ENCODE results near the gene C5orf15. TPM values are rescaled to one million over a fixed set of nuclear protein-coding genes. Genes with fewer than 3 reads are reported as not detected.

The C5orf15 gene
- total RNA-seq, 1 experiment from 2014 or later = 63.2 TPM

- intact Hi-C loops (cut with micrococcal nuclease; ENCODE audit: unreplicated experiment) = no loop called here
- Histone ChIP-seq H3K27ac (ENCODE audit: low read length) (no peak overlapping the region), H3K4me1 (ENCODE audit: control insufficient read depth, insufficient read depth, low read length) (peaks cover under 1% of the 10 kb centered on the region; the same call in 1 of the 2 replicates), H3K27me3 (ENCODE audit: control insufficient read depth, insufficient read depth, low read length) (no peaks in the 10 kb centered on the region), H3K4me3 (ENCODE audit: low read depth in 2 of 2, low read length in 2 of 2) (no peak overlapping the region), H3K9me3 (ENCODE audit: control insufficient read depth, insufficient read depth, low read depth, low read length) (no peaks in the 10 kb centered on the region), H3K36me3 (ENCODE audit: control insufficient read depth, insufficient read depth, low read length) (peaks cover 4% of the 10 kb centered on the region; the same call in 1 of the 2 replicates)
- ChIA-PET CTCF (no interaction called here), POLR2A (no interaction called here)
- BruUV-seq (replicated peaks) = no TSS peak
- TF ChIP-seq REST (IDR thresholded peaks at IDR 0.05; ENCODE audit: insufficient read depth in 1 of 2, low read depth in 2 of 2, low read length in 1 of 2) (no peak), TCF7L2 (IDR thresholded peaks at IDR 0.05; ENCODE audit: low read depth, low read length) (no peak), POLR2AphosphoS5 (IDR thresholded peaks at IDR 0.05; ENCODE audit: low read depth, low read length) (no peak), SIN3A (IDR thresholded peaks at IDR 0.05; ENCODE audit: borderline replicate concordance, insufficient read depth, low read depth, low read length) (no peak), CTCF (IDR thresholded peaks at IDR 0.05) (no peak)
- ATAC-seq = no peak
- in situ Hi-C loops (cut with HindIII; ENCODE audit: low pct_unique_long_range_greater_than_20kb, low sequenced_read_pairs) = no loop called here
- DNase-seq (ENCODE audit: low read depth, low spot score) = no peak
Measured at GRCh38 chr5:133962131-133962530, 6.3 kb downstream of the C5orf15 start.

- Histone ChIP-seq H3K9me3 (ENCODE audit: control insufficient read depth, insufficient read depth, low read depth, low read length) (no peaks in the 10 kb centered on the region), H3K4me3 (ENCODE audit: low read depth in 2 of 2, low read length in 2 of 2) (no peak overlapping the region), H3K27me3 (ENCODE audit: control insufficient read depth, insufficient read depth, low read length) (no peaks in the 10 kb centered on the region), H3K27ac (ENCODE audit: low read length) (no peak overlapping the region), H3K4me1 (ENCODE audit: control insufficient read depth, insufficient read depth, low read length) (no peaks in the 10 kb centered on the region), H3K36me3 (ENCODE audit: control insufficient read depth, insufficient read depth, low read length) (peaks cover 11% of the 10 kb centered on the region)
- TF ChIP-seq SIN3A (IDR thresholded peaks at IDR 0.05; ENCODE audit: borderline replicate concordance, insufficient read depth, low read depth, low read length) = no peak
- no peak for TF ChIP-seq TCF7L2 (IDR thresholded peaks at IDR 0.05; ENCODE audit: low read depth, low read length)
- no peak for TF ChIP-seq POLR2AphosphoS5 (IDR thresholded peaks at IDR 0.05; ENCODE audit: low read depth, low read length)
- no peak for TF ChIP-seq REST (IDR thresholded peaks at IDR 0.05; ENCODE audit: insufficient read depth in 1 of 2, low read depth in 2 of 2, low read length in 1 of 2)
- no peak for TF ChIP-seq CTCF (IDR thresholded peaks at IDR 0.05)
- in situ Hi-C loops (cut with HindIII; ENCODE audit: low pct_unique_long_range_greater_than_20kb, low sequenced_read_pairs) = no loop called here
- intact Hi-C loops (cut with micrococcal nuclease; ENCODE audit: unreplicated experiment) = no loop called here
- CTCF ChIA-PET = no interaction called here
- POLR2A ChIA-PET = no interaction called here
- ATAC-seq (no peak), DNase-seq (ENCODE audit: low read depth, low spot score) (no peak)
- no TSS peak for BruUV-seq (replicated peaks)
Measured at GRCh38 chr5:133959643-133960042, 8.8 kb downstream of the C5orf15 start.
